ENCODE data around the gene FAM204A.

DNA sequence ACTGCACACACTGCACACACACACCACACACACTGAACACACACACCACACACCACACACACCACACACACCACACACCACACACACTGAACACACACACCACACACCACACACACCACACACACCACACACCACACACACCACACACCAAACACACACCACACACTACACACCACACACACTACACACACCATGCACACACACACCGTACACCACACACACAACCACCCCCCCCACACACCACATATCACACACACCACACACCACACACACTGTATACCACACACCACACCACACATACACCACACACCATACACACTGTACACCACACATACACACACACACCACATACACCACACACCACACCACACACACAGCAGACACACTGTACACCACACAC is 59.5 kb downstream of the FAM204A start:
- TF ChIP-seq EZH2 (IDR thresholded peaks at IDR 0.05; ENCODE audit: borderline replicate concordance, low read depth, low read length, severe bottlenecking), result no peak
- TF ChIP-seq, protein P1, sequence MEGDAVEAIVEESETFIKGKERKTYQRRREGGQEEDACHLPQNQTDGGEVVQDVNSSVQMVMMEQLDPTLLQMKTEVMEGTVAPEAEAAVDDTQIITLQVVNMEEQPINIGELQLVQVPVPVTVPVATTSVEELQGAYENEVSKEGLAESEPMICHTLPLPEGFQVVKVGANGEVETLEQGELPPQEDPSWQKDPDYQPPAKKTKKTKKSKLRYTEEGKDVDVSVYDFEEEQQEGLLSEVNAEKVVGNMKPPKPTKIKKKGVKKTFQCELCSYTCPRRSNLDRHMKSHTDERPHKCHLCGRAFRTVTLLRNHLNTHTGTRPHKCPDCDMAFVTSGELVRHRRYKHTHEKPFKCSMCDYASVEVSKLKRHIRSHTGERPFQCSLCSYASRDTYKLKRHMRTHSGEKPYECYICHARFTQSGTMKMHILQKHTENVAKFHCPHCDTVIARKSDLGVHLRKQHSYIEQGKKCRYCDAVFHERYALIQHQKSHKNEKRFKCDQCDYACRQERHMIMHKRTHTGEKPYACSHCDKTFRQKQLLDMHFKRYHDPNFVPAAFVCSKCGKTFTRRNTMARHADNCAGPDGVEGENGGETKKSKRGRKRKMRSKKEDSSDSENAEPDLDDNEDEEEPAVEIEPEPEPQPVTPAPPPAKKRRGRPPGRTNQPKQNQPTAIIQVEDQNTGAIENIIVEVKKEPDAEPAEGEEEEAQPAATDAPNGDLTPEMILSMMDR (IDR thresholded peaks at IDR 0.05; ENCODE audit: borderline replicate concordance, extremely low read depth, low read length, poor library complexity, severe bottlenecking), result no peak
